ENCODE data around the gene SLC41A3. TPM values are rescaled to one million over a fixed set of nuclear protein-coding genes. Genes with fewer than 3 reads are reported as not detected.

SLC41A3 gene
- total RNA-seq, 1 experiment from 2014 or later: 26.9 TPM

- Histone ChIP-seq H3K79me2 (ENCODE audit: low read length) (no peaks in the 10 kb centered on the region), H3K4me2 (ENCODE audit: low read depth, low read length, poor library complexity, severe bottlenecking) (no peak overlapping the region), H3K36me3 (ENCODE audit: insufficient read depth, low read length) (no peaks in the 10 kb centered on the region), H3K27ac (ENCODE audit: low read length) (no peak overlapping the region), H3K27me3 (ENCODE audit: low read length) (no peaks in the 10 kb centered on the region), H2AFZ (ENCODE audit: low read length) (no peak overlapping the region), H3K9ac (ENCODE audit: low read length) (no peak overlapping the region), H3K4me1 (ENCODE audit: low read length) (no peaks in the 10 kb centered on the region), H3K9me3 (ENCODE audit: low read length) (no peaks in the 10 kb centered on the region), H4K20me1 (ENCODE audit: insufficient read depth, low read depth, low read length) (no peaks in the 10 kb centered on the region), H3K4me3 (ENCODE audit: low read length) (no peak overlapping the region), H3K9me2 (replicated peaks; ENCODE audit: insufficient read depth, low read length) (no peaks in the 10 kb centered on the region)
- DNase-seq: no peak
Observed at GRCh38 chr3:126017362-126017761, 66.6 kb downstream of the SLC41A3 start.

- H3K36me3 ChIP-seq (ENCODE audit: insufficient read depth, low read length): no peaks in the 10 kb centered on the region
Observed at GRCh38 chr3:126016616-126017015, 67.3 kb downstream of the SLC41A3 start.

GRCh38 chr3:126015075-126015474 lies 68.8 kb downstream of the SLC41A3 start:
- Histone ChIP-seq H3K9me2 (replicated peaks; ENCODE audit: insufficient read depth, low read length) (no peaks in the 10 kb centered on the region), H3K9ac (ENCODE audit: low read length) (no peak overlapping the region)

More at GRCh38 chr3:126016616-126017015, 67.3 kb downstream of the SLC41A3 start:
- Histone ChIP-seq H3K4me2 (ENCODE audit: low read depth, low read length, poor library complexity, severe bottlenecking) (no peak overlapping the region), H3K79me2 (ENCODE audit: low read length) (no peaks in the 10 kb centered on the region), H3K4me1 (ENCODE audit: low read length) (no peaks in the 10 kb centered on the region), H3K27ac (ENCODE audit: low read length) (no peak overlapping the region), H2AFZ (ENCODE audit: low read length) (no peak overlapping the region), H3K9ac (ENCODE audit: low read length) (no peak overlapping the region), H3K4me3 (ENCODE audit: low read length) (no peak overlapping the region), H3K9me3 (ENCODE audit: low read length) (no peaks in the 10 kb centered on the region), H3K27me3 (ENCODE audit: low read length) (no peaks in the 10 kb centered on the region), H4K20me1 (ENCODE audit: insufficient read depth, low read depth, low read length) (no peaks in the 10 kb centered on the region), H3K9me2 (replicated peaks; ENCODE audit: insufficient read depth, low read length) (no peaks in the 10 kb centered on the region)
- no peak for DNase-seq

GRCh38 chr3:126014252-126014651 lies 69.7 kb downstream of the SLC41A3 start:
- Histone ChIP-seq H3K4me2 (ENCODE audit: low read depth, low read length, poor library complexity, severe bottlenecking) (no peak overlapping the region), H3K9ac (ENCODE audit: low read length) (no peak overlapping the region), H3K36me3 (ENCODE audit: insufficient read depth, low read length) (no peaks in the 10 kb centered on the region), H3K9me2 (replicated peaks; ENCODE audit: insufficient read depth, low read length) (no peaks in the 10 kb centered on the region), H3K4me1 (ENCODE audit: low read length) (no peaks in the 10 kb centered on the region), H3K27ac (ENCODE audit: low read length) (no peak overlapping the region), H3K79me2 (ENCODE audit: low read length) (no peaks in the 10 kb centered on the region), H2AFZ (ENCODE audit: low read length) (no peak overlapping the region), H3K4me3 (ENCODE audit: low read length) (no peak overlapping the region), H3K27me3 (ENCODE audit: low read length) (no peaks in the 10 kb centered on the region), H3K9me3 (ENCODE audit: low read length) (no peaks in the 10 kb centered on the region), H4K20me1 (ENCODE audit: insufficient read depth, low read depth, low read length) (no peaks in the 10 kb centered on the region)
- DNase-seq: no peak

More at GRCh38 chr3:126015075-126015474, 68.8 kb downstream of the SLC41A3 start:
- Histone ChIP-seq H3K4me2 (ENCODE audit: low read depth, low read length, poor library complexity, severe bottlenecking) (no peak overlapping the region), H3K4me1 (ENCODE audit: low read length) (no peaks in the 10 kb centered on the region), H4K20me1 (ENCODE audit: insufficient read depth, low read depth, low read length) (no peaks in the 10 kb centered on the region), H3K36me3 (ENCODE audit: insufficient read depth, low read length) (no peaks in the 10 kb centered on the region), H2AFZ (ENCODE audit: low read length) (no peak overlapping the region), H3K9me3 (ENCODE audit: low read length) (no peaks in the 10 kb centered on the region), H3K27me3 (ENCODE audit: low read length) (no peaks in the 10 kb centered on the region), H3K79me2 (ENCODE audit: low read length) (no peaks in the 10 kb centered on the region), H3K27ac (ENCODE audit: low read length) (no peak overlapping the region), H3K4me3 (ENCODE audit: low read length) (no peak overlapping the region)
- DNase-seq: no peak

- H3K4me1 ChIP-seq (ENCODE audit: low read length): no peaks in the 10 kb centered on the region
- H3K9me2 ChIP-seq (replicated peaks; ENCODE audit: insufficient read depth, low read length): no peaks in the 10 kb centered on the region
- H2AFZ ChIP-seq (ENCODE audit: low read length): no peak overlapping the region
- H3K36me3 ChIP-seq (ENCODE audit: insufficient read depth, low read length): no peaks in the 10 kb centered on the region
- DNase-seq: no peak
- H3K27me3 ChIP-seq (ENCODE audit: low read length): no peaks in the 10 kb centered on the region
- no peaks in the 10 kb centered on the region for H3K9me3 ChIP-seq (ENCODE audit: low read length)
- no peaks in the 10 kb centered on the region for H3K79me2 ChIP-seq (ENCODE audit: low read length)
- H4K20me1 ChIP-seq (ENCODE audit: insufficient read depth, low read depth, low read length): no peaks in the 10 kb centered on the region
- H3K4me2 ChIP-seq (ENCODE audit: low read depth, low read length, poor library complexity, severe bottlenecking): no peak overlapping the region
- no peak overlapping the region for H3K4me3 ChIP-seq (ENCODE audit: low read length)
- H3K9ac ChIP-seq (ENCODE audit: low read length): no peak overlapping the region
- H3K27ac ChIP-seq (ENCODE audit: low read length): no peak overlapping the region
Observed at GRCh38 chr3:126013751-126014156, 70.2 kb downstream of the SLC41A3 start.

- Histone ChIP-seq H2AFZ (ENCODE audit: low read length) (no peak overlapping the region), H4K20me1 (ENCODE audit: insufficient read depth, low read depth, low read length) (no peaks in the 10 kb centered on the region), H3K4me1 (ENCODE audit: low read length) (no peaks in the 10 kb centered on the region), H3K27ac (ENCODE audit: low read length) (no peak overlapping the region), H3K9me2 (replicated peaks; ENCODE audit: insufficient read depth, low read length) (no peaks in the 10 kb centered on the region), H3K9ac (ENCODE audit: low read length) (no peak overlapping the region), H3K4me2 (ENCODE audit: low read depth, low read length, poor library complexity, severe bottlenecking) (no peak overlapping the region), H3K9me3 (ENCODE audit: low read length) (no peaks in the 10 kb centered on the region), H3K79me2 (ENCODE audit: low read length) (no peaks in the 10 kb centered on the region), H3K36me3 (ENCODE audit: insufficient read depth, low read length) (no peaks in the 10 kb centered on the region), H3K27me3 (ENCODE audit: low read length) (no peaks in the 10 kb centered on the region), H3K4me3 (ENCODE audit: low read length) (no peak overlapping the region)
- no peak for DNase-seq
Observed at GRCh38 chr3:126009181-126009580, 74.7 kb downstream of the SLC41A3 start.

GRCh38 chr3:126008219-126008618 lies 75.7 kb downstream of the SLC41A3 start:
- Histone ChIP-seq H3K36me3 (ENCODE audit: insufficient read depth, low read length) (no peaks in the 10 kb centered on the region), H4K20me1 (ENCODE audit: insufficient read depth, low read depth, low read length) (no peaks in the 10 kb centered on the region), H3K9me2 (replicated peaks; ENCODE audit: insufficient read depth, low read length) (no peaks in the 10 kb centered on the region), H3K9ac (ENCODE audit: low read length) (no peak overlapping the region), H3K27ac (ENCODE audit: low read length) (no peak overlapping the region), H2AFZ (ENCODE audit: low read length) (no peak overlapping the region), H3K27me3 (ENCODE audit: low read length) (no peaks in the 10 kb centered on the region), H3K4me1 (ENCODE audit: low read length) (no peaks in the 10 kb centered on the region), H3K79me2 (ENCODE audit: low read length) (no peaks in the 10 kb centered on the region), H3K4me2 (ENCODE audit: low read depth, low read length, poor library complexity, severe bottlenecking) (no peak overlapping the region), H3K4me3 (ENCODE audit: low read length) (no peak overlapping the region), H3K9me3 (ENCODE audit: low read length) (no peaks in the 10 kb centered on the region)
- no peak for DNase-seq

- Histone ChIP-seq H3K36me3 (ENCODE audit: insufficient read depth, low read length) (no peaks in the 10 kb centered on the region), H3K4me3 (ENCODE audit: low read length) (no peak overlapping the region), H3K4me1 (ENCODE audit: low read length) (no peaks in the 10 kb centered on the region), H3K9ac (ENCODE audit: low read length) (no peak overlapping the region), H3K27ac (ENCODE audit: low read length) (no peak overlapping the region), H3K9me2 (replicated peaks; ENCODE audit: insufficient read depth, low read length) (no peaks in the 10 kb centered on the region), H2AFZ (ENCODE audit: low read length) (no peak overlapping the region), H3K9me3 (ENCODE audit: low read length) (no peaks in the 10 kb centered on the region), H3K4me2 (ENCODE audit: low read depth, low read length, poor library complexity, severe bottlenecking) (no peak overlapping the region), H4K20me1 (ENCODE audit: insufficient read depth, low read depth, low read length) (no peaks in the 10 kb centered on the region), H3K79me2 (ENCODE audit: low read length) (no peaks in the 10 kb centered on the region), H3K27me3 (ENCODE audit: low read length) (no peaks in the 10 kb centered on the region)
- no peak for DNase-seq
Observed at GRCh38 chr3:126005951-126006350, 78.0 kb downstream of the SLC41A3 start.

GRCh38 chr3:126004692-126005091 lies 79.2 kb downstream of the SLC41A3 start:
- Histone ChIP-seq H3K9me2 (replicated peaks; ENCODE audit: insufficient read depth, low read length) (no peaks in the 10 kb centered on the region), H3K4me1 (ENCODE audit: low read length) (no peaks in the 10 kb centered on the region), H4K20me1 (ENCODE audit: insufficient read depth, low read depth, low read length) (no peaks in the 10 kb centered on the region), H3K36me3 (ENCODE audit: insufficient read depth, low read length) (no peaks in the 10 kb centered on the region), H3K27ac (ENCODE audit: low read length) (no peak overlapping the region), H3K4me2 (ENCODE audit: low read depth, low read length, poor library complexity, severe bottlenecking) (no peak overlapping the region), H3K79me2 (ENCODE audit: low read length) (no peaks in the 10 kb centered on the region), H2AFZ (ENCODE audit: low read length) (no peak overlapping the region), H3K27me3 (ENCODE audit: low read length) (no peaks in the 10 kb centered on the region), H3K9ac (ENCODE audit: low read length) (no peak overlapping the region), H3K4me3 (ENCODE audit: low read length) (no peak overlapping the region), H3K9me3 (ENCODE audit: low read length) (no peaks in the 10 kb centered on the region)
- no peak for DNase-seq
